Measurements from ENCODE around the gene HSD17B14. TPM values are rescaled to one million over a fixed set of nuclear protein-coding genes. Genes with fewer than 3 reads are reported as not detected.

The HSD17B14 gene
- total and polyA plus RNA-seq, 2 of the 13 experiments (the other 11 are each of a cell fraction or from before 2014, with no cell fraction given): 0.58 to 1.2 TPM

DNA sequence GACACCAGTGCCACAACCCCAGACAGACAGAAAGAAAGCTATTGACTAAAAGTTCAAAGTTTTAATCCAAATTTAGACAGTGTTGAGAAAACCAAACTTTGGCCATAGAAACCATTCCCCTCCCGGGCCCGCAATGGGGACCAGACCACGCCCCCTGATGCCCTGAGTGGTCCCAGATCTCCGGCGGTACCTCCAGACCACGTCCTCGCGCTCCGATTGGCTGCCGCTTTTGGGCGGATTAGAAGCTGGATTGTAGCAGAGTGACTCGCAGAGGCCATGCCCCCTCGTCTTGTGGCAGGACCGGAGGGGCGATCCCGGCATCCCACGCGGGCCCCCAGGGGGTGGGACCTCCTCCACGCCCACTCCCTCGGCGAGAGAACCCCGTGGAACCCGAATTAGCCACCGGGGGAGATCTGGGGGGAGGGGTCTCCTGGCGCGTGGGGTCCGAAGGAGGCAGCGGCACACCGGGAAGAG lies 797 bp upstream of the HSD17B14 start:
- Histone ChIP-seq H2AFZ (ENCODE audit: low read length) (no peak overlapping the region), H3K36me3 (replicated peaks in 1 of 2; ENCODE audit: control insufficient read depth in 1 of 2, insufficient read depth in 2 of 2, low read length in 2 of 2) (peaks cover 0 to 2% of the 10 kb centered on the region in 2 experiments; a peak in 1 of 5 replicates), H3K9me3 (ENCODE audit: low read length) (no peaks in the 10 kb centered on the region), H3K4me1 (ENCODE audit: insufficient read depth, low read length) (peaks cover 19% of the 10 kb centered on the region), H3K79me2 (ENCODE audit: insufficient read depth, low read length) (no peaks in the 10 kb centered on the region), H4K20me1 (ENCODE audit: insufficient read depth, low read length) (no peaks in the 10 kb centered on the region), H3K4me3 (replicated peaks in 1 of 3; ENCODE audit: insufficient read depth in 1 of 3, low read depth in 2 of 3, low read length in 3 of 3) (no peak overlapping the region), H3K27me3 (ENCODE audit: control insufficient read depth in 1 of 2, insufficient read depth in 2 of 2, low read length in 2 of 2) (no peaks in the 10 kb centered on the region), H3K4me2 (ENCODE audit: low read depth, low read length) (peak overlapping the region; percentile 85), H3K27ac (ENCODE audit: extremely low read length, insufficient read depth, low read length) (no peak overlapping the region), H3K9ac (ENCODE audit: insufficient read depth, low read depth, low read length) (no peak overlapping the region)
- no TSS peak for BruUV-seq (replicated peaks)
- ChIA-PET POLR2A (interaction anchor here (1.1 kb wide), 1 partner anchor 30 kb away, joined by 6 read pairs; no protein-coding TSS in a partner anchor), CTCF (ENCODE audit: low intra/inter-chr PET ratio, low total read pairs) (no interaction called here)
- DNase-seq (ENCODE audit: low spot score) (no peak), ATAC-seq (peak; percentile 34; the same call in 2 of the 3 replicates), FAIRE-seq (no peak)
- intact Hi-C loops (cut with micrococcal nuclease; ENCODE audit: unreplicated experiment): no loop called here
- in situ Hi-C loops (cut with HindIII; ENCODE audit: extremely low pct_ligation_motif_present, low pct_unique_long_range_greater_than_20kb): loop anchor here (5.0 to 10.0 kb wide), 2 partner anchors 40 to 162 kb away; partner anchors contain the start of gene NTN5
- WGBS (ENCODE audit: low lambda C conversion rate): 80% methylated on average over 1 of the region's 29 CpGs
- TF ChIP-seq, protein P1, sequence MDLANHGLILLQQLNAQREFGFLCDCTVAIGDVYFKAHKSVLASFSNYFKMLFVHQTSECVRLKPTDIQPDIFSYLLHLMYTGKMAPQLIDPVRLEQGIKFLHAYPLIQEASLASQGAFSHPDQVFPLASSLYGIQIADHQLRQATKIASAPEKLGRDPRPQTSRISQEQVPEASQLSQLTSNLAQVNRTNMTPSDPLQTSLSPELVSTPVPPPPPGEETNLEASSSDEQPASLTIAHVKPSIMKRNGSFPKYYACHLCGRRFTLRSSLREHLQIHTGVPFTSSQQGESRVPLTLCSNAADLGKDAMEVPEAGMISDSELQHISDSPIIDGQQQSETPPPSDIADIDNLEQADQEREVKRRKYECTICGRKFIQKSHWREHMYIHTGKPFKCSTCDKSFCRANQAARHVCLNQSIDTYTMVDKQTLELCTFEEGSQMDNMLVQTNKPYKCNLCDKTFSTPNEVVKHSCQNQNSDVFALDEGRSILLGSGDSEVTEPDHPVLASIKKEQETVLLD (CRISPR knock-in tag; IDR thresholded peaks at IDR 0.05; ENCODE audit: low read depth): no peak
- TF ChIP-seq SRSF1 (optimal IDR thresholded peaks at IDR 0.05; ENCODE audit: low read depth, low read length) (no peak), SP140L (CRISPR knock-in tag; IDR thresholded peaks at IDR 0.05; ENCODE audit: borderline replicate concordance) (no peak)
- TF ChIP-seq, protein P2, sequence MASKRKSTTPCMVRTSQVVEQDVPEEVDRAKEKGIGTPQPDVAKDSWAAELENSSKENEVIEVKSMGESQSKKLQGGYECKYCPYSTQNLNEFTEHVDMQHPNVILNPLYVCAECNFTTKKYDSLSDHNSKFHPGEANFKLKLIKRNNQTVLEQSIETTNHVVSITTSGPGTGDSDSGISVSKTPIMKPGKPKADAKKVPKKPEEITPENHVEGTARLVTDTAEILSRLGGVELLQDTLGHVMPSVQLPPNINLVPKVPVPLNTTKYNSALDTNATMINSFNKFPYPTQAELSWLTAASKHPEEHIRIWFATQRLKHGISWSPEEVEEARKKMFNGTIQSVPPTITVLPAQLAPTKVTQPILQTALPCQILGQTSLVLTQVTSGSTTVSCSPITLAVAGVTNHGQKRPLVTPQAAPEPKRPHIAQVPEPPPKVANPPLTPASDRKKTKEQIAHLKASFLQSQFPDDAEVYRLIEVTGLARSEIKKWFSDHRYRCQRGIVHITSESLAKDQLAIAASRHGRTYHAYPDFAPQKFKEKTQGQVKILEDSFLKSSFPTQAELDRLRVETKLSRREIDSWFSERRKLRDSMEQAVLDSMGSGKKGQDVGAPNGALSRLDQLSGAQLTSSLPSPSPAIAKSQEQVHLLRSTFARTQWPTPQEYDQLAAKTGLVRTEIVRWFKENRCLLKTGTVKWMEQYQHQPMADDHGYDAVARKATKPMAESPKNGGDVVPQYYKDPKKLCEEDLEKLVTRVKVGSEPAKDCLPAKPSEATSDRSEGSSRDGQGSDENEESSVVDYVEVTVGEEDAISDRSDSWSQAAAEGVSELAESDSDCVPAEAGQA (IDR thresholded peaks at IDR 0.05; ENCODE audit: low read depth): no peak
- TF ChIP-seq, protein P2 (CRISPR knock-in tag; IDR thresholded peaks at IDR 0.05; ENCODE audit: borderline replicate concordance): no peak
- TF ChIP-seq, protein P3, sequence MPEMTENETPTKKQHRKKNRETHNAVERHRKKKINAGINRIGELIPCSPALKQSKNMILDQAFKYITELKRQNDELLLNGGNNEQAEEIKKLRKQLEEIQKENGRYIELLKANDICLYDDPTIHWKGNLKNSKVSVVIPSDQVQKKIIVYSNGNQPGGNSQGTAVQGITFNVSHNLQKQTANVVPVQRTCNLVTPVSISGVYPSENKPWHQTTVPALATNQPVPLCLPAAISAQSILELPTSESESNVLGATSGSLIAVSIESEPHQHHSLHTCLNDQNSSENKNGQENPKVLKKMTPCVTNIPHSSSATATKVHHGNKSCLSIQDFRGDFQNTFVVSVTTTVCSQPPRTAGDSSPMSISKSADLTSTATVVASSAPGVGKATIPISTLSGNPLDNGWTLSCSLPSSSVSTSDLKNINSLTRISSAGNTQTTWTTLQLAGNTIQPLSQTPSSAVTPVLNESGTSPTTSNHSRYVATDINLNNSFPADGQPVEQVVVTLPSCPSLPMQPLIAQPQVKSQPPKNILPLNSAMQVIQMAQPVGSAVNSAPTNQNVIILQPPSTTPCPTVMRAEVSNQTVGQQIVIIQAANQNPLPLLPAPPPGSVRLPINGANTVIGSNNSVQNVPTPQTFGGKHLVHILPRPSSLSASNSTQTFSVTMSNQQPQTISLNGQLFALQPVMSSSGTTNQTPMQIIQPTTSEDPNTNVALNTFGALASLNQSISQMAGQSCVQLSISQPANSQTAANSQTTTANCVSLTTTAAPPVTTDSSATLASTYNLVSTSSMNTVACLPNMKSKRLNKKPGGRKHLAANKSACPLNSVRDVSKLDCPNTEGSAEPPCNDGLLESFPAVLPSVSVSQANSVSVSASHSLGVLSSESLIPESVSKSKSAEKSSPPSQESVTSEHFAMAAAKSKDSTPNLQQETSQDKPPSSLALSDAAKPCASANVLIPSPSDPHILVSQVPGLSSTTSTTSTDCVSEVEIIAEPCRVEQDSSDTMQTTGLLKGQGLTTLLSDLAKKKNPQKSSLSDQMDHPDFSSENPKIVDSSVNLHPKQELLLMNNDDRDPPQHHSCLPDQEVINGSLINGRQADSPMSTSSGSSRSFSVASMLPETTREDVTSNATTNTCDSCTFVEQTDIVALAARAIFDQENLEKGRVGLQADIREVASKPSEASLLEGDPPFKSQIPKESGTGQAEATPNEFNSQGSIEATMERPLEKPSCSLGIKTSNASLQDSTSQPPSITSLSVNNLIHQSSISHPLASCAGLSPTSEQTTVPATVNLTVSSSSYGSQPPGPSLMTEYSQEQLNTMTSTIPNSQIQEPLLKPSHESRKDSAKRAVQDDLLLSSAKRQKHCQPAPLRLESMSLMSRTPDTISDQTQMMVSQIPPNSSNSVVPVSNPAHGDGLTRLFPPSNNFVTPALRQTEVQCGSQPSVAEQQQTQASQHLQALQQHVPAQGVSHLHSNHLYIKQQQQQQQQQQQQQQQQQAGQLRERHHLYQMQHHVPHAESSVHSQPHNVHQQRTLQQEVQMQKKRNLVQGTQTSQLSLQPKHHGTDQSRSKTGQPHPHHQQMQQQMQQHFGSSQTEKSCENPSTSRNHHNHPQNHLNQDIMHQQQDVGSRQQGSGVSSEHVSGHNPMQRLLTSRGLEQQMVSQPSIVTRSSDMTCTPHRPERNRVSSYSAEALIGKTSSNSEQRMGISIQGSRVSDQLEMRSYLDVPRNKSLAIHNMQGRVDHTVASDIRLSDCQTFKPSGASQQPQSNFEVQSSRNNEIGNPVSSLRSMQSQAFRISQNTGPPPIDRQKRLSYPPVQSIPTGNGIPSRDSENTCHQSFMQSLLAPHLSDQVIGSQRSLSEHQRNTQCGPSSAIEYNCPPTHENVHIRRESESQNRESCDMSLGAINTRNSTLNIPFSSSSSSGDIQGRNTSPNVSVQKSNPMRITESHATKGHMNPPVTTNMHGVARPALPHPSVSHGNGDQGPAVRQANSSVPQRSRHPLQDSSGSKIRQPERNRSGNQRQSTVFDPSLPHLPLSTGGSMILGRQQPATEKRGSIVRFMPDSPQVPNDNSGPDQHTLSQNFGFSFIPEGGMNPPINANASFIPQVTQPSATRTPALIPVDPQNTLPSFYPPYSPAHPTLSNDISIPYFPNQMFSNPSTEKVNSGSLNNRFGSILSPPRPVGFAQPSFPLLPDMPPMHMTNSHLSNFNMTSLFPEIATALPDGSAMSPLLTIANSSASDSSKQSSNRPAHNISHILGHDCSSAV (CRISPR knock-in tag; IDR thresholded peaks at IDR 0.05; ENCODE audit: borderline replicate concordance): no peak
- TF ChIP-seq, protein P4, sequence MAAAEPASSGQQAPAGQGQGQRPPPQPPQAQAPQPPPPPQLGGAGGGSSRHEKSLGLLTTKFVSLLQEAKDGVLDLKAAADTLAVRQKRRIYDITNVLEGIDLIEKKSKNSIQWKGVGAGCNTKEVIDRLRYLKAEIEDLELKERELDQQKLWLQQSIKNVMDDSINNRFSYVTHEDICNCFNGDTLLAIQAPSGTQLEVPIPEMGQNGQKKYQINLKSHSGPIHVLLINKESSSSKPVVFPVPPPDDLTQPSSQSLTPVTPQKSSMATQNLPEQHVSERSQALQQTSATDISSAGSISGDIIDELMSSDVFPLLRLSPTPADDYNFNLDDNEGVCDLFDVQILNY (CRISPR knock-in tag; conservative IDR thresholded peaks at IDR 0.05): no peak

Data from HepG2 (cell line).